Peyer's patch (tissue), 4 donors: Measurements from ENCODE around the gene EIF4E1B.

Experiments used
- POLR2A ChIP-seq, 2 donors: fragments of 450-650 bp; IDR thresholded peaks; one replicate each; pipeline ENCODE4 v1.5.1; 2017; ENCODE audit warnings: antibody characterized with exemption in 2 of 2, mild to moderate bottlenecking in 2 of 2, moderate library complexity in 2 of 2
- TF ChIP-seq, protein P1 (sequence below), 6 experiments: fragments of 450-650 bp in 4 of 6; fragments of 200-600 bp in 2 of 6; sonication (generic) in 1 of 6; IDR thresholded peaks; one replicate each; pipeline ENCODE4 v1.5.1; 2017 to 2019; ENCODE audit warnings: antibody characterized with exemption in 6 of 6, mild to moderate bottlenecking in 3 of 6, moderate library complexity in 1 of 6

- TF ChIP-seq, protein P1, sequence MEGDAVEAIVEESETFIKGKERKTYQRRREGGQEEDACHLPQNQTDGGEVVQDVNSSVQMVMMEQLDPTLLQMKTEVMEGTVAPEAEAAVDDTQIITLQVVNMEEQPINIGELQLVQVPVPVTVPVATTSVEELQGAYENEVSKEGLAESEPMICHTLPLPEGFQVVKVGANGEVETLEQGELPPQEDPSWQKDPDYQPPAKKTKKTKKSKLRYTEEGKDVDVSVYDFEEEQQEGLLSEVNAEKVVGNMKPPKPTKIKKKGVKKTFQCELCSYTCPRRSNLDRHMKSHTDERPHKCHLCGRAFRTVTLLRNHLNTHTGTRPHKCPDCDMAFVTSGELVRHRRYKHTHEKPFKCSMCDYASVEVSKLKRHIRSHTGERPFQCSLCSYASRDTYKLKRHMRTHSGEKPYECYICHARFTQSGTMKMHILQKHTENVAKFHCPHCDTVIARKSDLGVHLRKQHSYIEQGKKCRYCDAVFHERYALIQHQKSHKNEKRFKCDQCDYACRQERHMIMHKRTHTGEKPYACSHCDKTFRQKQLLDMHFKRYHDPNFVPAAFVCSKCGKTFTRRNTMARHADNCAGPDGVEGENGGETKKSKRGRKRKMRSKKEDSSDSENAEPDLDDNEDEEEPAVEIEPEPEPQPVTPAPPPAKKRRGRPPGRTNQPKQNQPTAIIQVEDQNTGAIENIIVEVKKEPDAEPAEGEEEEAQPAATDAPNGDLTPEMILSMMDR (IDR thresholded peaks at IDR 0.05), result no peak
- no peak for TF ChIP-seq POLR2A (IDR thresholded peaks at IDR 0.05)
These were observed 33.1 kb downstream of the EIF4E1B start for GRCh38 chr5:176663566-176663965.
